ENCODE results near the gene MYO10.

MYO10 gene

GRCh38 chr5:16871746-16872339 lies 64.2 kb downstream of the MYO10 start:
- Histone ChIP-seq H3K9ac (ENCODE audit: low read depth, low read length) (no peak overlapping the region), H3K4me2 (ENCODE audit: insufficient read depth, low read length) (no peak overlapping the region), H3K27ac (ENCODE audit: low read length) (no peak overlapping the region), H3K27me3 (ENCODE audit: insufficient read depth, low read length, poor library complexity) (no peaks in the 10 kb centered on the region), H3K4me3 (ENCODE audit: low read depth in 1 of 2, low read length in 2 of 2) (no peak overlapping the region), H3K9me3 (ENCODE audit: insufficient read depth, low read length, severe bottlenecking) (peaks cover 5% of the 10 kb centered on the region), H4K20me1 (ENCODE audit: insufficient read depth, low read length) (no peaks in the 10 kb centered on the region), H2AFZ (ENCODE audit: low read depth, low read length) (no peak overlapping the region), H3K36me3 (ENCODE audit: insufficient read depth, low read length) (no peaks in the 10 kb centered on the region), H3K4me1 (ENCODE audit: insufficient read depth, low read length) (no peaks in the 10 kb centered on the region), H3K79me2 (ENCODE audit: insufficient read depth, low read length) (no peaks in the 10 kb centered on the region)
- TF ChIP-seq, protein P1, sequence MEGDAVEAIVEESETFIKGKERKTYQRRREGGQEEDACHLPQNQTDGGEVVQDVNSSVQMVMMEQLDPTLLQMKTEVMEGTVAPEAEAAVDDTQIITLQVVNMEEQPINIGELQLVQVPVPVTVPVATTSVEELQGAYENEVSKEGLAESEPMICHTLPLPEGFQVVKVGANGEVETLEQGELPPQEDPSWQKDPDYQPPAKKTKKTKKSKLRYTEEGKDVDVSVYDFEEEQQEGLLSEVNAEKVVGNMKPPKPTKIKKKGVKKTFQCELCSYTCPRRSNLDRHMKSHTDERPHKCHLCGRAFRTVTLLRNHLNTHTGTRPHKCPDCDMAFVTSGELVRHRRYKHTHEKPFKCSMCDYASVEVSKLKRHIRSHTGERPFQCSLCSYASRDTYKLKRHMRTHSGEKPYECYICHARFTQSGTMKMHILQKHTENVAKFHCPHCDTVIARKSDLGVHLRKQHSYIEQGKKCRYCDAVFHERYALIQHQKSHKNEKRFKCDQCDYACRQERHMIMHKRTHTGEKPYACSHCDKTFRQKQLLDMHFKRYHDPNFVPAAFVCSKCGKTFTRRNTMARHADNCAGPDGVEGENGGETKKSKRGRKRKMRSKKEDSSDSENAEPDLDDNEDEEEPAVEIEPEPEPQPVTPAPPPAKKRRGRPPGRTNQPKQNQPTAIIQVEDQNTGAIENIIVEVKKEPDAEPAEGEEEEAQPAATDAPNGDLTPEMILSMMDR (IDR thresholded peaks at IDR 0.05; ENCODE audit: borderline replicate concordance, extremely low read depth, low read length, poor library complexity, severe bottlenecking): no peak
- TF ChIP-seq EZH2 (IDR thresholded peaks at IDR 0.05; ENCODE audit: borderline replicate concordance, low read depth, low read length, severe bottlenecking): no peak
- DNase-seq (no peak), ATAC-seq (ENCODE audit: insufficient read depth, low read depth) (no peak)

DNA sequence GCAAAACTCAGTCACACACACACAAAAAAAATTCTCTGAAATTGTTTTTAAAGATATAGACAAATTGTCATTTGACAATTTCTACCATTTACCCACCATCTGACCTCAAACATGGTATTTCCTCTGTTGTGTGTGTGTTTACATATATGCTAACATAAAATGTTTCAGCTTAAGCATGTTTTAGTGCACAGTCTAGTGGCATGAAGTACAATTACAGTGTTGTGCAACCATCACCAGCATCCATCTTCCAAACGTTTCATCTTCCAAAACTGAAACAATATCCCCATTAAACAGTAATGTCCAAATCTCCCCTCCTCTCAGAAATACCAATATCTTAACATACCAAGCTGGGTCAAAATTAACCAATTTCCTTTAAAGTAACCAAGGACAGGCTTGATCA lies 65.2 kb downstream of the MYO10 start:
- Histone ChIP-seq H4K20me1 (ENCODE audit: insufficient read depth, low read length) (no peaks in the 10 kb centered on the region), H3K27me3 (ENCODE audit: insufficient read depth, low read length, poor library complexity) (no peaks in the 10 kb centered on the region), H3K4me1 (ENCODE audit: insufficient read depth, low read length) (no peaks in the 10 kb centered on the region), H3K27ac (ENCODE audit: low read length) (no peak overlapping the region), H3K4me2 (ENCODE audit: insufficient read depth, low read length) (no peak overlapping the region), H2AFZ (ENCODE audit: low read depth, low read length) (no peak overlapping the region), H3K9ac (ENCODE audit: low read depth, low read length) (no peak overlapping the region), H3K36me3 (ENCODE audit: insufficient read depth, low read length) (no peaks in the 10 kb centered on the region), H3K79me2 (ENCODE audit: insufficient read depth, low read length) (no peaks in the 10 kb centered on the region), H3K4me3 (ENCODE audit: low read depth in 1 of 2, low read length in 2 of 2) (no peak overlapping the region), H3K9me3 (ENCODE audit: insufficient read depth, low read length, severe bottlenecking) (peaks cover 5% of the 10 kb centered on the region)
- DNase-seq: no peak
- no peak for ATAC-seq (ENCODE audit: insufficient read depth, low read depth)
- TF ChIP-seq, protein P1 (IDR thresholded peaks at IDR 0.05; ENCODE audit: borderline replicate concordance, extremely low read depth, low read length, poor library complexity, severe bottlenecking): no peak
- no peak for TF ChIP-seq EZH2 (IDR thresholded peaks at IDR 0.05; ENCODE audit: borderline replicate concordance, low read depth, low read length, severe bottlenecking)

DNA sequence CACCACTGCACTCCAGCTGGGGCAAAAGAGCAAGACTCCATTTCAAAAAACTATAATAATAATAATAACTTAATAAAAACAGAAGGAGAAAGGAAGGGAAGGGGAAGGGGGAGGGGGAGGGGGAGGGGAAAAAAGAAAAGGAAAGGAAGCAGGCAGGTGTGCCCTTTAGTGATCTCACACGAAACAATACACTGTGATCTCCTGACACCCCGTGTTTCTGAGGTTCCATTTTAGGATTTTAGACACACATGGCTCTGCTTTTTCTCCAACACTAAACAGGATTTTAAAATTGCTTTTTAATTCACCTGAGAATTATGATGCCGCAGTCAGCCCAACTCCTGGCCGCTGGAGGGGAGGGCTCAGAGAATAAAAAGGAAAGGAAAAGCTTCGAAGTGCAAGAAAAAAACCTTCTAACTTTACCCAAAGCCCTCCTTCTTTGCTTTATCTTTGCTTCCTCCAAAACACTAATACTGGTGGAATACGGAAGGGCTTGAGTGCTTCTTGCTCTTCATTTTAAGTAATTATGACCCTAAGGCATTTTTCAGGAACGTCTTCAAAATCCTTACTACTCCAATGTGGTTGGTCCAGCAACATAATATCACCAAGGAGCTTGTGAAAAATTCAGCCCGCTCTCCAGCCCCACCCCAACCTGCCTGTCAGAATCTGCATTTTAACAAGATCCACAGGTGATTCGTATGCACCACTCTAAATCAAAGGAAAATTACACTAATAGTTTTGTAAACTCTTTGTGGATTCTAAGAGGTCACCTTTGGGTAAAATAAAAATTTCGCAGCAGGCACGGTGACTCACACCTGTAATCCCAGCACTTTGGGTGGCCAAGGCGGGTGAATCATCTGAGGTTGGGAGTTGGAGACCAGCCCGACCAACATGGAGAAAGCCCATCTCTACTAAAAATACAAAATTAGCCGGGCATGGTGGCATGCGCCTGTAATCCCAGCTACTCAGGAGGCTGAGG lies 66.0 kb downstream of the MYO10 start:
- Histone ChIP-seq H3K4me2 (ENCODE audit: insufficient read depth, low read length) (no peak overlapping the region), H3K4me1 (ENCODE audit: insufficient read depth, low read length) (no peaks in the 10 kb centered on the region), H3K27ac (ENCODE audit: low read length) (no peak overlapping the region), H3K4me3 (ENCODE audit: low read depth in 1 of 2, low read length in 2 of 2) (no peak overlapping the region), H3K79me2 (ENCODE audit: insufficient read depth, low read length) (no peaks in the 10 kb centered on the region), H3K9me3 (ENCODE audit: insufficient read depth, low read length, severe bottlenecking) (peaks cover 5% of the 10 kb centered on the region), H2AFZ (ENCODE audit: low read depth, low read length) (no peak overlapping the region), H3K36me3 (ENCODE audit: insufficient read depth, low read length) (no peaks in the 10 kb centered on the region), H3K27me3 (ENCODE audit: insufficient read depth, low read length, poor library complexity) (no peaks in the 10 kb centered on the region), H3K9ac (ENCODE audit: low read depth, low read length) (no peak overlapping the region), H4K20me1 (ENCODE audit: insufficient read depth, low read length) (no peaks in the 10 kb centered on the region)
- no peak for ATAC-seq (ENCODE audit: insufficient read depth, low read depth)
- TF ChIP-seq EZH2 (IDR thresholded peaks at IDR 0.05; ENCODE audit: borderline replicate concordance, low read depth, low read length, severe bottlenecking): no peak
- TF ChIP-seq, protein P1 (IDR thresholded peaks at IDR 0.05; ENCODE audit: borderline replicate concordance, extremely low read depth, low read length, poor library complexity, severe bottlenecking): no peak
- no peak for DNase-seq
